RPMI7951 (cell line): ENCODE data around the gene PTPN18. TPM values are rescaled to one million over a fixed set of nuclear protein-coding genes. Genes with fewer than 3 reads are reported as not detected.

Experiments used
- DNase-seq: peaks from one replicate; pipeline ENCODE4 v3.0.0-alpha.2; 2012; ENCODE audit warnings: low read depth
- total RNA-seq: library from RNA; depleted of rRNA; stranded (reverse); fragments of >200 nt; shearing (Covaris generic); gene quantifications from 2 replicates; pipeline ENCODE4 v1.2.3, GENCODE V29; 2014

Gene PTPN18
- total RNA-seq, 1 experiment from 2014 or later, result 28.4 TPM

DNA sequence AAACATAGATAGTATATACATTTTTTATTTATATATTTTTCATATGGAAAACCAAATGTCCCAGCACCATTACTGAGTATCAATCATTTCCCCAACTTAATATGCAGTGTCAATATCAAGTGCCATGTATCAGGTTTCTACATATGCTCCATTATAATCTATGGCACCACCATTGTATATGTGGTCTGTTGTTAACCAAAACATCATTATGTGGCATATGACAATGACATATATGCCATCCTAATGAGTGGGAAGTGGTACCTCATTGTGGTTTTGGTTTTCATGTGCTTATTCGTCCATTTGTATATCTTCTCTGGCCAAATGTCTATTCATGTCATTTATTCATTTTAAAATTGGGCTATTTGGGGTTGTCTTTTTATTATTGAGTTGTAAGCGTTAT is 9.2 kb downstream of the PTPN18 start:
- no peak for DNase-seq

DNA sequence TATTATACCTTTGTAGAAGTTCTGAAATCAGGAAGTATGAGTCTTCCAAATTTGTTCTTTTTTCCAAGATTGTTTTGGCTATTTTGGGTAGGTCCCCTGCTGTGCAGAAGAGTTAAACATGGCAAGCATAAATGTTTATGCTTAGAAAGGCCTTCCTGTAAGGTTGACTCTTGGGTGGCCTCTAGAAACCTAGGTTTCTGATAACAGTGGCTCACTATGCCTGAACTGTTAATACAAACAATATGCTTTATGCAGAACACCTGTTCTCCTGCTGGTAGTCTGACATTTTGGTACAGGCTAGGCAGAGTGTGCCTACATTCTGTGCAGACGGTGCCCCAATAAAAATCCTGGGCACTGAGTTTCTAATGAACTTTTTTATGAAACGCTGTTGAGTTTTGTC is 10.1 kb downstream of the PTPN18 start:
- DNase-seq, result no peak

DNA sequence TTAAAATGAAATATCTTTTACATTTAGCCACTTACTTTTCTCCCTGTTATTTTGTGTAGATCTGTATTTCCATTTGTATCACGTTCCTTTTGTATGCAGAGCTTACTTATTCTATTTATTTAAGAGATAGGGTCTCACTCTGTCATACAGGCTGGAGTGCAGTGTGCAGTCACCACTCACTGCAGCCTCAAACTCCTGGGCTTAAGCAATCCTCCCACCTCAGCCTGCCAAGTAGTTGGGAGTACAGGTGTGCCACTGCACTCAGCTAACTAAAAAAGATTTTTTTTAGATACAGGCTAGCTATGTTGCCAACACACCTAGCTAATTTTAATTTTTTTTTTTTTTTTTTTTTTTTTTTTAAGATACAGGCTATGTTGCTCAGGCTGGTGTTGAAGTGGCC is 10.9 kb downstream of the PTPN18 start:
- DNase-seq, result no peak

DNA sequence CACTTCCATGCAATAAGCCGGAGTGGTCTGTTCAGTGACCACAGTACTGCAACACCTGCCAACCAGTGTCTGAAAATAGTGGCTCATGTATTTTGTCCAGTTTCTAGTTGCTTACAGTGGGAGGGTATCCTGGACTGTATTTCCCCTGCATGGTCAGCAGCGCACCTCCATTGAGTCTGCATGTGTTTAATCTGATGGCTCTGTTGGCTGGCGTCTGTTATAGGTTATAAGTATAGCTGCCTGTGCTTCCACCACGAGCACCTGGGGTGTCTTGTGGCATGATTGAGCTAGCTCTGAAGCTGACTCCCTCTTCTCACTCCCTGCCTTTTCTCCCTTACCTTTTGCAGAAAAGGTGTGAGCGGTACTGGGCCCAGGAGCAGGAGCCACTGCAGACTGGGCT is 12.9 kb downstream of the PTPN18 start:
- no peak for DNase-seq

DNA sequence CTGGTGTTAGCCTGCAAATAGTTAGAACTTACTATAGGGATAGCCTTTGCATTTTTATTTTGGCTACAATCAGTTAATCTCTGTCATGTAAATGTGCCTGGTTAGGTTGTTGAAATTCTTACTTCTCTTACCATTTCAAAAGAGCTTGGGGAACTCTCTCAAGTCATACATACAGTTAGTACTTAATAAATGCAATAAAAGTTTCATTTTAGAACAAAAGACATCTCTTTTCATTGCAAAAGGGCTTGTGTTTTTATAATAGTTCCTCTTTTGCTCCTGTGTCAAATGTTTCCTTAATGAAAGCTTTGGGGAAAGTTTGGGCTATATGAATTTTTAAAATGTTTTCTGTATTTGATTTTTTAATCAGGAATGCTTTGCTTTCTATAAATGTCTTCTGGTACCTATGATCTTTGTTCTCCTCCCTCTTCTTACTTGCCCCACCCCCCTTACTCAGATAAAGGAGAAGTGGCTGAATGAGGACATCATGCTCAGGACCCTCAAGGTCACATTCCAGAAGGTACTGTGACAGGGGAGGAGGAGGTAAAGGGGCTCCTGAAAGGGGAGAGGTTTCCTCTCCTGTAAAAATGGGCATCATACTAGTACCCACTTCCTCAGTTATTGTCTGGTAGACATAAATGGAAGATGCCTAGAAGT is 13.6 kb downstream of the PTPN18 start:
- no peak for DNase-seq

DNA sequence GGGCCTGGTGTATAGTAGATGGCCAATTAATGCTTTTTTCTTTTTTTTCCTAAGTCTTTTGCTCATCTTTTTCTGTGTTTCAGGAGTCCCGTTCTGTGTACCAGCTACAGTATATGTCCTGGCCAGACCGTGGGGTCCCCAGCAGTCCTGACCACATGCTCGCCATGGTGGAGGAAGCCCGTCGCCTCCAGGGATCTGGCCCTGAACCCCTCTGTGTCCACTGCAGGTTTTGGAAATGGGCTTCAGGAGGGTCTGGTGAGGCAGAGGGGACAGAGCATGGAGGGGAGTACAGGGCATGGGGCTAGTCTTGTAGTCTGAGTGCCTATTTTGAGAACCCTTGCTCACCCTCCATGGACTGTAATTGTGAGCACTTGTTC is 14.1 kb downstream of the PTPN18 start:
- DNase-seq, result no peak

DNA sequence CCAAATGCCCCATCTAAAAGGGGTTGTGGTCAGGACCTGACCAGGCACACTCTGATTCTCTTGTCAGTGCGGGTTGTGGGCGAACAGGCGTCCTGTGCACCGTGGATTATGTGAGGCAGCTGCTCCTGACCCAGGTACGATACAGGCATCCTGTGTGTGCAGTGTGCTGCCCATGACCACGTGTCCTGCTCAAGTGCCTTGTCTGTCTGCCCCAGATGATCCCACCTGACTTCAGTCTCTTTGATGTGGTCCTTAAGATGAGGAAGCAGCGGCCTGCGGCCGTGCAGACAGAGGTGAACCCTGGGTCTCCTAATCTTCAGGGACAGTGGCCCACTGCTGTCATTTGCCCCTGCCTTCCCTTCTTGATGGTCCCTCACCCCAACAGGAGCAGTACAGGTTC is 14.6 kb downstream of the PTPN18 start:
- DNase-seq, result no peak

DNA sequence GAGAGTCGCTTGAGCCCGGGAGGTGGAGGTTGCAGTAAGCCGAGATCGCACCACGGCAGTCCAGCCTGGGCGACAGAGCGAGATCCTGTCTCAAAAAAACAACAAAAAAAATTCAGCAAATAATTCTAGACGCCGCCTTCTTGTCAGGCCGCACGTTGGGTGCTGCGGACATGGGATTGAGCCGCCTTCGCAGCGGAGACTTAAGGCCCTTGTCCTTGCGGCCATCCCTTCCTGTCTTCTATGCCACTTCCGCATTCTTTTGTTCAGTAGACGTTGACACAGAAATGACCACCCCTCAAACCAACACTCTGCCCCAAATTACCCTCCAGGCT is 15.8 kb downstream of the PTPN18 start:
- peak; percentile 72 for DNase-seq

DNA sequence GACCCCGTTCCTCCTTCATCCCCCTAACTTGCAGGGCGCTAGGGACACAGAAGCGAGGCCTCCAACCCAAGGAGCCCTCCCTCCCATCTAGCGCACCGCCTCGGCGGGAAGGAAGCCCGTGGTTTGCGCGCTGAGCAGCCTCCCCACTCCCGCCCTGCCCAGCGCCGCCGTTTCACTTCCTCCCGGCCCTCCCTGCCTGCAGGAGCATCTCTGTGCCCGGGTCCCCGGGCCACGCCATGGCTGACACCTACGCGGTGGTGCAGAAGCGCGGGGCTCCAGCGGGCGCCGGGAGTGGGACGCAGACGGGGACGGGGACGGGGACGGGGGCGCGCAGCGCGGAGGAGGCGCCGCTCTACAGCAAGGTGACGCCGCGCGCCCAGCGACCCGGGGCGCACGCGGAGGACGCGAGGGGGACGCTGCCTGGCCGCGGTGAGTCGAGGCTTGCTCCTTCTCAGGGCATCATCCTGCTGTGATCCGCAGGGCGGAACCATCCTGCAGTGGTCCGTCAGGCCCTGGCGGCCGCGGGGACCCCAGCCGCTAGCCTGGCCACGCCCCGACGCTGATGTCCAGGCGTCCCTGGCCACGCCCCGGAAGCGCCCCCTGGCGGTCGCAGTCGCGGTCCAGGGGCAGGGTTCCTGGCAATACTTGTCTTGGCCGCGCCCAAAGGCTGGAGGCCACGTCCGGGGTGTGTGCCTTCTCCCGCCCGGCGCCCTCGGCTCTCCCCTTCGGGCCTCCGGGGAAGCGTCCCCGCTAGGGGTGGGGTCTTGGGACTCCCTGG is 16.4 kb downstream of the PTPN18 start:
- DNase-seq, result peak; percentile 87

DNA sequence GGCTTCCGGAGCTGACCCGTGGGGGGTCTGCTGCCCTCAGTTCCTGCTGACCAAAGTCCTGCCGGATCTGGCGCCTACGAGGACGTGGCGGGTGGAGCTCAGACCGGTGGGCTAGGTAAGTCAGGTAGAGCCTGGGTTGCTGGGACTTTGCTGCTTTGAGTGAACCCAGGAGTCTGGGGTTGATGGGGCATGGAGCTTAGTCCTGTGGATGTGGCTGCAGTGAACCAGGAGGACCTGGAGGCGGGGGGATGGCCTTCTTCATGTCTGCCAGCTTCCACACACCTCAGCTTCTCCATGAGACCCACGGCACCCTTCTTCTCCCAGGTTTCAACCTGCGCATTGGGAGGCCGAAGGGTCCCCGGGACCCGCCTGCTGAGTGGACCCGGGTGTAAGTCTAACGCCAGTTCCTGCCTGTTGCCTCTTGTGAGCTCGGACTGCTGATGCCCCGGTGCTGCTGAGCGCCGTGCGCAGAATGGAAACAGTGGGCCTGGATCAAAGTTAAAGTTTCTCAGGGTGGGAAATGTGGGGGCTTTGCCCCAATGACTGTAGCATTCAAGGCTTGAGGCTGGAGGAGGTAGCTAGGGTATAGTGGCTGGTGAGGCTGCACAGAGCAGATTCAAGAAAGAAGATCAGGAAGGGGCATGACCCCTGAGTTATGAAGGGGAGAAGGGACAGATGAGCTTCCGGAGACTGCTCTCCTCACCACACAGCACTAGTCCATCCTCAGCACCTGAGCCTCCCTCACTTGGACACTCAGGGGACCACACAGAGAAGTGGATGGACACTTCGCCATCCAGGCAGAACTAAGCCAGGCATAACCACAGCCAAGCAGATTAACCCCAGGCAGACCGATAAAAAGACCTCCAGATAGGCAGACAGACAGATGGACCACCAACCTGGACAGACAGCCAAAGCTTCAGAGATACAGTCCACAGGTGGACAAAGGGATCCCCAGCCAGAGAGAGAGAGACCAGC is 17.3 kb downstream of the PTPN18 start:
- no peak for DNase-seq

DNA sequence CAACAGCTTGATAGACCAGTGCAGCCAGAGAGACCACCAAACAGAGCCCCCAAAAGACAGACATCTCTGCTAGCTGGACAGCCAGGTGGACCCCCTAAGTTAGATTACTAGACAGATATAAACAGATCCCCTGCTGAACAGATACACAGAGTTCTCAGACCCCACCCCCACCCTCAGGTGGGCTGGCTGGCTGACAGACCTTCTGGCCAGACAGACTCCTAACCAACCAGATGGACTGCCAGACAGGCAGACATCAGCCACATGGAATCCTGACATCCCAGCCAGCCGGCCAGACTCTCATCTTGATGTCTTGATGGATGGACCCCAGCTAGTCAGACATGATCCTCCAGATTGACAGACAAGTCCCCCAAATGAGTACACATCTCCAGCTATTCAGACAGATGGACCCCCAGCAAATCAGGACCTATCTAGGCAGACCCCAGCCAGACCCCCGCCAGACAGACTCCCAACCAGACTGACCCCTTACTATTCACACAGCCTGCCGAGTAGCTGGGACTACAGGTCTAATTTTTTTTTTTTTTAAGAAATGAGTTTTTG is 18.0 kb downstream of the PTPN18 start:
- DNase-seq, result no peak

DNA sequence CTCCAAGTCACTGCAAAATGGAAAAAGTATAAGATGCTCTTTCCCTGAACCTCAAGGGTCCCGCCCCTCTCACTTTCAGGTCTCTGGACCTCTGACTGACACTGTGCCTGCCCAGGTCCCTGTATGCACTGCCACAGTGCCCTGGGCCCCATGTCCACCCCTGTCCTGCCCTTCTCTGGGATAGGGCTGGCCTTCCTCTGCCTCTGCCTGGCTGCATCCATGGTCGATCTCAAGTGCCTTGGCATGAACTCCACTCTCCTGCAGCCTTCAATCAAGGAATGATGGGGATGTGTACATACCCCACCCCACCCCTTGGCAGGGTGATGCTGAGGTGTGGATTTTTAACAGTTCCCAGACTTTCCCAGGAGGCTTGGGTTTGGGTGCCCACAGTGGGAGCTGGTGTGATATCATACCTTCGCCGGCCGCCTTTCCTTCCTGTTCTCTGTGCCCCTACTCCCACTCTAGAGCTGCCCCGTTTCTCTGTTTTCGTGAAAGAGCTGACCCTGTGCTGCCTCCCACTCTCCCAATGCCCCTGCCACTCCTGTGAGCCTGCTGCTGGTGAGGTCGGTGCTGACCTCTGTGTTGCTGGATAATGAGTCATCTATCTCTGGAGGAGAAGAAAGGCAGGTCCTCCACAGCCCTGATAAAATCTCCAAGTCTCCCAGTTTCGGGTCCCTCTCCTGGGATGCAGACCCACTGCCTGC is 18.9 kb downstream of the PTPN18 start:
- DNase-seq, result peak; percentile 51

DNA sequence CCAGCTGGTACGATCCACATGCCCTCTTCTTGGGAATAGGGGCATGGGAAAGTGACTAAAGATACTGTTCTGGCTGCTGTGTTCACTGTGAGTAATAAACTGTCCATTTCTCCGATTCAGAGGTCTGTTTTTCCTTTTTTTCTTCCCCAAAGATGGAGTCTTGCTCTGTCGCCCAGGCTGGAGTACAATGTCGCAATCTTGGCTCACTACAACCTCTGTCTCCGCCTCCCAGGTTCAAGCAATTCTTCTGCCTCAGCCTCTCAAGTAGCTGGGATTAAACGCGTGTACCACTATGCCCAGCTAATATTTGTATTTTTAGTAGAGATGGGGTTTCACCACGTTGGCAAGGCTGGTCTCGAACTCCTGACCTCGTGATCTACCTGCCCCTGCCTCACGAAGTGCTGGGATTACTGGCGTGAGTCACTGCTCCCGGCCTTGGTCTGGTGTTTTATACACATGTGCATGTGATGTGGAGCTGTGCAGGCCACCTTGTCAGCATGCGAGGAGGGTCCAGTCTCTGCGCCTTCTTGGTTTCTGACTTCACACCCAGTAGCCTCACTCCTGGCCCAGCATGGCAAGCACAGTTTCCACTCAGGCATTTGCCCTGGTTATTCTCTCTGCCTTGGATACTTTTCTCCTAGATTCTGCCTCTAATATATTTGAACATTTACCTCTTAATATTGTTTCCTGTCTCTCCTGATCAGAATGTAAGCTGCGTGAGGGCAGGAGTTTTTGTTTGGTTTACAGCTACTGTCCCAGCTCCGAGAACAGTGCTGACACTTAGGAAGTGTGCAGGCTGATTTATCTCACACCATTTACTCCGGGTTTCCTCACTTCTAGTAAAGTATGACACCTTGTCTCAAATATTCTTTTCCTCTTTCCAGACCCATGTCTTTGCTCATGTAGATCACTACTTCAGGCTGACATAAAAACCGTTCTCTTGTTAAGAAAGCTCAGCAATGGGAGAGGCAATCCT is 19.7 kb downstream of the PTPN18 start:
- no peak for DNase-seq

DNA sequence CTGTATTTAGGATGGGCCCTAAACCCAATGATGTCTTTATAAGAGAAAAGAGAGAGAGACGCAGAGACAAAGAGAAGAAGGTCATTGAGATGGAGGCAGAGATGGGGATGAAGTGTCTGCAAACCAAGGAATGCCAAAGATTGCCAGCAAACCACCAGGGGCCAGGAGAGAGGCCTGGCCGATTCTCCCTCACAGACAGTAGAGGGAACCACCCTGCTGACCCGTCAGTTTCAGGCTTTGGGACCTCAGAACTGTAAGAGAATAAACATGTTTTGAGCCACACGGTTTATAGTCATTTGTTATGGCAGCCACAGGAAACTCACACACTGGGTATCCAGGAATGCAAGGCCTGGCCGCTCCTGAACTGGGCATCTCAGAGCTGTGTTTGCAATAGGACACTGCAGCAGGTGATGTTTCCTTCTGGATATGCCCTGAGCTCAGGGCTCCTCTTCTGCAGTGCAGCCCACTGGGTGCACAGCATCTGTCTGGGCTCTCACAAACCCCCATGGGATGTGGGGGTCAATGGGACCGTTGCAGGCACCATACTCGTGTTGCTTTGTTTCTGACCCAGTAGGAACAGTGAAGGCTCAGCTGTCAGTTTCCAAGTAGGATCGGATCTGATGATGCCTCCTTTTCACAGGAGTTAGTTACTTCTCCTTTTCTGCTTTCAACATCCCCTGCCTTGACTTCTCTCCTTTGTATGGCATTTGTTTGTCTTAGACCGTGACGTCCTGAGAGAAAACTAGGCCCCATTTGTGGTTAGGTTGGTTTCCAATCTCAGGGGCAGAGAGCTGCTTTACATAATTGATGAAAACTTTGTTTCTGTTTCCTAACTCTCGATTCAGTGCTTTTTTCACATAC is 20.8 kb downstream of the PTPN18 start:
- DNase-seq, result no peak

DNA sequence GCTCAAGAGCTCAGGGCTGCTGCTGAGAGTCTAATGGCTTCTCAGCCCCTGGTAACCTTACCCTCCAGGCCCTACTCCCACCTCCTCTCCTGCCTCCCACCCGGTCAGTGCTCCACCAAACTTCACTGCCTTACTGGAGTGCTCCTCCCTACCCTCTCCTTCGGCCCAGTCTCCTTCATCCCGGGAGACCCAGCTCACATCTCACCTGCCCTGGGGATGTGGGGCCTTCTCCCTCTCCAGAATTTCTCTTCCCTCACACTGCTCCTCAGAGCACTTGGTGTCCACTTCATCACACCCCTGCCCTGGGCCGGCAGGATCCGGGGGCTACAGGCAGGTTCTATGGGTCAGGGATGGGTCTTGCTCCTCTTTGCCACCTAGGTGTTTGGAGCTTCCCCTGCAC is 21.6 kb downstream of the PTPN18 start:
- no peak for DNase-seq

DNA sequence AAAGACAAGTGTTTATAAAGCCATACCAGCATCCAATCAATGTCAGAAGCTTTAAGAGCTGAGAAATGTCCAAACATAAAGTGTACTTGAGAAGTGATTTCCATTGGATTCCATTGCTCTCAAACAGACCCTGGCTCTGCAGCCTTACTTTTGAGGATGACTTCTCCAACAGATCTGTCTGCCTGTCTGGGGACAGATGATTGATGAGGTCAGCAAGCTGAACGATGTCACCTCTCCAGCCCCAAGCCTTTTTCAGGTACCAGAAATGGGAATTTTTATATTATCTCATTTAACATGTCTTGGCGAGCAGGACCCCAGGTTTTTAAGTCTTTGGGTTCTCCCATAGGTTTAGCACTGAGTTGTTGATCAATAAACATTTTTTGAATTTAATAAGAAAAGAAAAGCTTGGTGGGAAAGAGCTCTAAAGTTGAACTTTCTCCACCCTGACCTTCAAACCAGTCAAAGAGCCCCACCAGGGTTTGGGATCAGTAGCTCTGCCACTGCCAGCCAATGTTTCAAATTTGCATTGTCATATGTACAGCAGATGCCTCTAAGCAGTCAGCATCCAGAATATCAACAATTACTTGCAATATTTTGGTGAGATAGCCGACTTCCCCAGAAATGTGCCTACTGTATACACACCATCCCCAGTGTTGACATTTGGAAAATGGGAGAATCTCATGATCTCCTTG is 22.5 kb downstream of the PTPN18 start:
- DNase-seq, result no peak

DNA sequence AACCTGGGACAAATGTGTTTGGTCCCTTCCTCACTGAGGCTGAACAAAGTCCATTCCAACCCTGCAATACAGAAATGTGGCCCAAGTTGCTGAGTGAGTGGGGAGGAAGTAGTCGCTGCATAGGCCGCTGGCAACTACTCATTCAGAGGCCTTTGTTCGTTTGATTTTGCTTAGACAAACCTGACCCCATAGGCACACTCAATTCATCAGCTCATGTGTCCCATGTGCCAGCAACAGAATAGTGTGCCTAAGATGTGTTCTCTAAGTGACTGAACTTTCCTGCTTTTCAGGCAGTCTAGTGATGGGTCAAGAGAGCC is 23.0 kb downstream of the PTPN18 start:
- DNase-seq, result no peak

DNA sequence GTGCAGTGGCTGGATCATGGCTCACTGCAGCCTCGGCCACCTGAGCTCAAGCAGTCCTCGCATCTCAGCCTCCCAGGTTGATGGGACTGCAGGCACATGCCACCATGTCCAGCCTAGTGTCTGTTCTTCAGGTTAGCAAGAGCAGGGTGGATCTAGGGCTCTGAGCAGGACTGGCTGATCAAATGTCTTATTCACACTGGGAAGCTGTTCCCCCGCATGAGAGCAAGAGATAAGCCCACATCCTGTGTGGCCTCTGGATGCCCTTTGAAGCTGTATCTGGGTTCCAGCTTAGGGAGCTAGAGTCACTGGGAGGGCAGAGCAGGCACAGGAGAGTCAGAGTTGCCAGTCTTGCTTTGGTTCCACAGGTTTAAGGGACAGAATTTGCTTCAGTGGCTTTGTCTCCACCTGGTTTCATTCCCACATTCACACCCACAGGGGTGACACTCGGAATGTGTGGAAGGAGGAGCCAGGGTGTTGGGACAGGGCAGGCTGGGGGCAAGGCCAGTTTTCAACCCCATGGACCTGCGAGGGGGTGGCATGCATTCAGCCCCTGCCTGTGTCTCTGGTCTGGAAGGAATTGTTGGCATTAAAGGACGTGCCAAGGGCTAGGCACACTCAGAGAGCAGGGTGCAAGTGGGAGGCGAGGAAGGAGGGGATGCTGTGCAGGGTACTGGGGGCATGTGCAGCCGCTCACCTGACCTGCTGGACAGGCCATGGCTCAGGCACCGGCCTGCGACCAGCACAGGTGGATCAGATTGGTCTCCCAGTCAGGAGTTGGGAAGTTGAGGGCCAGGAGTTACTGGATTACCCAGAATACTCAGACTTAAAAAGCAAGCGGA is 24.5 kb downstream of the PTPN18 start:
- DNase-seq, result no peak
